ENCODE data around the gene CD6. TPM values are rescaled to one million over a fixed set of nuclear protein-coding genes. Genes with fewer than 3 reads are reported as not detected.

CD6 gene
- total and polyA plus RNA-seq, 10 of the 15 experiments (the other 5 are each of a cell fraction or from before 2014, with no cell fraction given), result 0.37 to 17.6 (median 6.2) TPM

- TF ChIP-seq HDAC2 (IDR thresholded peaks at IDR 0.05) (no peak), PAX8 (IDR thresholded peaks at IDR 0.05) (peak; percentile 64; the same call in 1 of the 2 replicates), NBN (IDR thresholded peaks at IDR 0.05) (no peak), SPI1 (IDR thresholded peaks at IDR 0.05; ENCODE audit: borderline replicate concordance, insufficient read depth, low read depth, low read length) (peak; percentile 61; the same call in 1 of the 2 replicates), ZNF384 (IDR thresholded peaks at IDR 0.05; ENCODE audit: borderline replicate concordance, low read depth, low read length) (no peak), HCFC1 (IDR thresholded peaks at IDR 0.05; ENCODE audit: low read length) (no peak), FOXK2 (IDR thresholded peaks at IDR 0.05) (no peak)
Measured at GRCh38 chr11:61042961-61043540, 71.6 kb downstream of the CD6 start (continued).

- intact Hi-C loops (cut with micrococcal nuclease; ENCODE audit: unreplicated experiment), result no loop called here
- WGBS (ENCODE audit: insufficient coverage, insufficient replicate concordance, low lambda C conversion rate, missing lambda C conversion rate), result 89% methylated on average over 7 of the region's 7 CpGs
- Histone ChIP-seq H3K4me1 (ENCODE audit: control insufficient read depth, insufficient read depth, low read length) (peaks cover 15% of the 10 kb centered on the region), H3K27ac (ENCODE audit: control insufficient read depth, insufficient read depth) (no peak overlapping the region), H3K4me2 (ENCODE audit: control insufficient read depth, insufficient read depth) (no peak overlapping the region), H3K4me3 (no peak overlapping the region), H2AFZ (ENCODE audit: control insufficient read depth, low read depth, low read length) (no peak overlapping the region), H3K36me3 (ENCODE audit: control insufficient read depth in 2 of 2, insufficient read depth in 2 of 2, low read length in 1 of 2) (no peaks in the 10 kb centered on the region), H3K9ac (ENCODE audit: control insufficient read depth, insufficient read depth, low read length) (no peak overlapping the region), H3K79me2 (ENCODE audit: control insufficient read depth, insufficient read depth, low read length) (no peaks in the 10 kb centered on the region; the same call in none of the 2 replicates), H3K27me3 (replicated peaks in 1 of 2; ENCODE audit: control insufficient read depth in 2 of 2, insufficient read depth in 2 of 2, low read length in 1 of 2) (no peaks in the 10 kb centered on the region), H3K9me3 (replicated peaks; ENCODE audit: control insufficient read depth, insufficient read depth, low read length) (no peaks in the 10 kb centered on the region), H4K20me1 (ENCODE audit: control insufficient read depth, insufficient read depth) (no peaks in the 10 kb centered on the region)
- TF ChIP-seq HCFC1 (IDR thresholded peaks at IDR 0.05; ENCODE audit: low read length), result no peak
- TF ChIP-seq ZNF592 (IDR thresholded peaks at IDR 0.05), result no peak
- TF ChIP-seq BRCA1 (IDR thresholded peaks at IDR 0.05; ENCODE audit: low read depth, low read length), result no peak
- TF ChIP-seq RBBP5 (conservative IDR thresholded peaks at IDR 0.05), result no peak
- no peak for TF ChIP-seq ZNF217 (IDR thresholded peaks at IDR 0.05)
- TF ChIP-seq POLR2AphosphoS5 (IDR thresholded peaks at IDR 0.05; ENCODE audit: low read length), result no peak
- TF ChIP-seq SMARCA5 (IDR thresholded peaks at IDR 0.05), result no peak
- TF ChIP-seq RB1 (IDR thresholded peaks at IDR 0.05; ENCODE audit: borderline replicate concordance), result no peak
- no peak for FAIRE-seq
- in situ Hi-C loops (cut with MboI), result no loop called here
- SMC1A ChIA-PET (ENCODE audit: uncharacterized antibody, unreplicated experiment), result interaction anchor here (0.9 to 6.2 kb wide), 3 partner anchors 18 to 126 kb away, joined by 3 to 98 read pairs (median 3); no protein-coding TSS in a partner anchor
- CTCF ChIA-PET, result interaction anchor here (0.6 to 6.2 kb wide), 4 partner anchors 10 to 130 kb away, joined by 4 to 35 read pairs (median 15); partner anchors contain the start of gene CD6
- DNase-seq (ENCODE audit: low read depth, low spot score), result no peak
- no peak for ATAC-seq
- no TSS peak for BruUV-seq (replicated peaks)
- RAD21 ChIA-PET (ENCODE audit: unreplicated experiment), result interaction anchor here (1.1 to 6.4 kb wide), 5 partner anchors 10 to 84 kb away, joined by 3 to 65 read pairs (median 7); partner anchors contain the start of gene CD6
- POLR2A ChIA-PET, result interaction anchor here (1.2 to 1.8 kb wide), 3 partner anchors 16 to 89 kb away, joined by 3 to 7 read pairs (median 5); no protein-coding TSS in a partner anchor
Measured at GRCh38 chr11:61045271-61045670, 73.8 kb downstream of the CD6 start.
